Endodermal cell (in vitro differentiated cells): ENCODE data around the gene MYL12A. TPM values are rescaled to one million over a fixed set of nuclear protein-coding genes. Genes with fewer than 3 reads are reported as not detected.

ENCODE experiments used
- DNase-seq: peaks from one replicate; pipeline ENCODE4 v3.0.0-alpha.2; 2017
- H3K27ac ChIP-seq: 2 replicates; pipeline ENCODE4 v1.5.1; 2013; ENCODE audit warnings: mild to moderate bottlenecking, low read depth, low read length, moderate library complexity
- H3K27me3 ChIP-seq: 2 replicates; pipeline ENCODE4 v1.6.1; 2013; ENCODE audit warnings: mild to moderate bottlenecking, low read length, moderate library complexity; ENCODE audit not compliant: insufficient read depth, control insufficient read depth, poor library complexity, severe bottlenecking
- H3K36me3 ChIP-seq: 2 replicates; pipeline ENCODE4 v1.7.0; 2013; ENCODE audit warnings: mild to moderate bottlenecking, low read length, moderate library complexity; ENCODE audit not compliant: control insufficient read depth, insufficient read depth
- H3K4me1 ChIP-seq: one replicate; pipeline ENCODE4 v1.7.0; 2013; ENCODE audit warnings: low read length; ENCODE audit not compliant: control insufficient read depth, insufficient read depth
- H3K4me3 ChIP-seq: 2 replicates; pipeline ENCODE4 v1.5.1; 2013; ENCODE audit warnings: mild to moderate bottlenecking, low read length, moderate library complexity
- H3K9ac ChIP-seq: 2 replicates; pipeline ENCODE4 v1.6.1; 2013; ENCODE audit warnings: mild to moderate bottlenecking, low read length, moderate library complexity; ENCODE audit not compliant: poor library complexity, severe bottlenecking; ENCODE audit errors: extremely low read depth
- H3K9me3 ChIP-seq: 2 replicates; pipeline ENCODE4 v1.6.1; 2013; ENCODE audit warnings: mild to moderate bottlenecking, low read length, moderate library complexity; ENCODE audit not compliant: control insufficient read depth
- H3K27ac Mint-ChIP-seq: 2 replicates; pipeline ENCODE4 v1.8.0; 2020; ENCODE audit warnings: mixed read lengths
- H3K27me3 Mint-ChIP-seq: 2 replicates; pipeline ENCODE4 v1.8.0; 2021; ENCODE audit warnings: mild to moderate bottlenecking, mixed read lengths; ENCODE audit not compliant: insufficient read depth
- H3K36me3 Mint-ChIP-seq: 2 replicates; pipeline ENCODE4 v1.8.0; 2020; ENCODE audit warnings: low read depth, mixed read lengths
- H3K4me1 Mint-ChIP-seq: 2 replicates; pipeline ENCODE4 v1.8.0; 2020; ENCODE audit warnings: mixed read lengths
- H3K4me3 Mint-ChIP-seq: 2 replicates; pipeline ENCODE4 v1.8.0; 2020; ENCODE audit warnings: mild to moderate bottlenecking, moderate library complexity, mixed read lengths
- H3K9me3 Mint-ChIP-seq: 2 replicates; pipeline ENCODE4 v1.8.0; 2020; ENCODE audit warnings: mild to moderate bottlenecking, mixed read lengths
- CTCF ChIP-seq: fragments of 200-600 bp; sonication (generic); conservative IDR thresholded peaks from 2 replicates; pipeline ENCODE4 v1.5.0; 2021; ENCODE audit warnings: antibody characterized with exemption, mild to moderate bottlenecking
- WGBS, 2 experiments: methylation state at CpG; one replicate each; pipeline versions ENCODE4 v1.1.5 to v1.1.7; 2013; ENCODE audit warnings: missing lambda C conversion rate in 2 of 2, mixed read lengths in 1 of 2; ENCODE audit not compliant: insufficient coverage in 1 of 2, insufficient read length in 1 of 2; 5-methylcytosine and 5-hydroxymethylcytosine counted together
- total RNA-seq, 2 donors: library from RNA; stranded (reverse); fragmentation: NEBNext Ultra II Directional in 1 of 2; extraction: Animal tissue kit (Norgen Biotek cat#: 25700) in 1 of 2; gene quantifications; 2 replicates in 1 of 2; 3 replicates in 1 of 2; pipeline ENCODE4 v1.2.1, GENCODE V29; 2021

Gene MYL12A
- total RNA-seq, 2 donors from 2014 or later, result 267 to 271 TPM

GRCh38 chr18:3235846-3236245 lies 11.8 kb upstream of the MYL12A start:
- TF ChIP-seq CTCF, result no peak
- no peak overlapping the region for H3K4me3 Mint-ChIP-seq
- H3K4me1 Mint-ChIP-seq, result peaks cover 8% of the 10 kb centered on the region
- Histone ChIP-seq H3K4me1 (no peaks in the 10 kb centered on the region), H3K27ac (no peak overlapping the region), H3K36me3 (no peaks in the 10 kb centered on the region), H3K9me3 (peaks cover 14% of the 10 kb centered on the region), H3K9ac (no peak overlapping the region), H3K27me3 (no peaks in the 10 kb centered on the region), H3K4me3 (no peak overlapping the region)
- H3K27ac Mint-ChIP-seq, result no peak overlapping the region
- no peaks in the 10 kb centered on the region for H3K27me3 Mint-ChIP-seq
- WGBS, 2 experiments, result 91 to 95% methylated on average over 1 to 2 of the region's 2 CpGs
- peaks cover 5% of the 10 kb centered on the region for H3K36me3 Mint-ChIP-seq
- peaks cover 24% of the 10 kb centered on the region for H3K9me3 Mint-ChIP-seq
- no peak for DNase-seq

GRCh38 chr18:3236470-3236869 lies 11.1 kb upstream of the MYL12A start:
- H3K9me3 Mint-ChIP-seq, result peaks cover 30% of the 10 kb centered on the region
- H3K36me3 ChIP-seq, result no peaks in the 10 kb centered on the region
- H3K4me3 ChIP-seq, result no peak overlapping the region
- H3K4me1 Mint-ChIP-seq, result peaks cover 4% of the 10 kb centered on the region
- WGBS, 2 experiments, result 93 to 95% methylated on average over 4 of the region's 4 CpGs
- no peak for TF ChIP-seq CTCF
- no peaks in the 10 kb centered on the region for H3K4me1 ChIP-seq
- DNase-seq, result no peak
- H3K36me3 Mint-ChIP-seq, result peaks cover 8% of the 10 kb centered on the region
- no peak overlapping the region for H3K4me3 Mint-ChIP-seq
- H3K9ac ChIP-seq, result no peak overlapping the region
- H3K27me3 Mint-ChIP-seq, result no peaks in the 10 kb centered on the region
- H3K27ac ChIP-seq, result no peak overlapping the region
- peaks cover 20% of the 10 kb centered on the region for H3K9me3 ChIP-seq
- no peak overlapping the region for H3K27ac Mint-ChIP-seq
- no peaks in the 10 kb centered on the region for H3K27me3 ChIP-seq

- H3K27ac ChIP-seq, result no peak overlapping the region
- no peak overlapping the region for H3K4me3 Mint-ChIP-seq
- no peaks in the 10 kb centered on the region for H3K4me1 ChIP-seq
- peaks cover under 1% of the 10 kb centered on the region for H3K4me1 Mint-ChIP-seq
- peaks cover 34% of the 10 kb centered on the region for H3K9me3 ChIP-seq
- DNase-seq, result no peak
- H3K4me3 ChIP-seq, result no peak overlapping the region
- H3K27me3 ChIP-seq, result no peaks in the 10 kb centered on the region
- peaks cover 43% of the 10 kb centered on the region for H3K9me3 Mint-ChIP-seq
- 88 to 91% methylated on average over 1 to 2 of the region's 2 CpGs for WGBS, 2 experiments
- H3K9ac ChIP-seq, result no peak overlapping the region
- no peaks in the 10 kb centered on the region for H3K36me3 ChIP-seq
- peaks cover 18% of the 10 kb centered on the region for H3K36me3 Mint-ChIP-seq
- peak; percentile 50 for TF ChIP-seq CTCF
- no peak overlapping the region for H3K27ac Mint-ChIP-seq
- H3K27me3 Mint-ChIP-seq, result no peaks in the 10 kb centered on the region
Observed at GRCh38 chr18:3238742-3239141, 8.9 kb upstream of the MYL12A start.
